CD4-positive, alpha-beta T cell treated with Interleukin-15 for 4 hours (primary cell): ENCODE data around the gene ARFRP1.

Source experiments
- DNase-seq: peaks from one replicate; pipeline ENCODE4 v3.0.0-alpha.2; 2020; ENCODE audit warnings: low spot score

The ARFRP1 gene, protein sequence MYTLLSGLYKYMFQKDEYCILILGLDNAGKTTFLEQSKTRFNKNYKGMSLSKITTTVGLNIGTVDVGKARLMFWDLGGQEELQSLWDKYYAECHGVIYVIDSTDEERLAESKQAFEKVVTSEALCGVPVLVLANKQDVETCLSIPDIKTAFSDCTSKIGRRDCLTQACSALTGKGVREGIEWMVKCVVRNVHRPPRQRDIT

DNA sequence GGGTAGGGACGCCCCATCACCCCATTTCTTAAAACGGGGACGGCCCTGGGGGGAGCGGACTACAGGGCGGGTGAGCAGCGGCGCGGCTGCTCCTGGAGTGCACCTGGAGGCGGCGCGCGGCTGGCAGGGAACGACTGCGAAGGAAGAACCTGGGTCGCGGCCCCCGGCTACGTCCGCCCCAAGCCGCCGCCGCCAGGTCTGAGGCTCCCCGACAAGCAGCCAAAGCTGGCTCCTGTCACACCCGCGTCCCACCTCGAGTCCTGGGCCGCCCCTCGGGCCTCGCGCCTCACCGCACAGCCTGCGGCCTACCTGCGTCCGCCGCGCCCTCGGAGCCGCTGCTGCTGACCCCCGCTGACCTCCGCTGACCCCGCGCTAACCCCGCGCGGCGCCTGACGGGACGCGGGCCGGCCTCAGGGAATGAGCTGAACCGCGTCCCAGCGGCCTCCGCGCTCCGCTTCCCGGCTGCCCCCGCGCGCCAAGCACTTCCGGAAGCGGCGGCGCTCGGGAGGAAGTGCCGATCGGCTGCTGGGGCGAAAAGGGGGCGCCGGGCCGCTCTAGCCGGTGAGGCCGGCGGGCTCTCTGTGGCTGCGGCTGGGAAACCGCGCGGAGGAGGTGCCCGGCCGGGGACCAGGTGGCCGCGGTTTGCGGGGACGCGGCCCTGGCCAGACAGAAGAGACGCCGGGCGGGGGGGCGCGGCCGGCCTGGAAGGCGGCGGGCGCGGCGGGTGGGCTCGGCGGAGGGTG lies at the start of gene ARFRP1, which contains the start of gene ZGPAT:
Gene ARFRP1 (minus strand): TSS at position 419 of the 743 bp plus-strand sequence. CDS start 885 bp downstream, outside the sequence.
Gene ZGPAT (plus strand): TSS at position 482 of the 743 bp plus-strand sequence. CDS start 542 bp downstream, outside the sequence.
- DNase-seq, result peak; percentile 89

DNA sequence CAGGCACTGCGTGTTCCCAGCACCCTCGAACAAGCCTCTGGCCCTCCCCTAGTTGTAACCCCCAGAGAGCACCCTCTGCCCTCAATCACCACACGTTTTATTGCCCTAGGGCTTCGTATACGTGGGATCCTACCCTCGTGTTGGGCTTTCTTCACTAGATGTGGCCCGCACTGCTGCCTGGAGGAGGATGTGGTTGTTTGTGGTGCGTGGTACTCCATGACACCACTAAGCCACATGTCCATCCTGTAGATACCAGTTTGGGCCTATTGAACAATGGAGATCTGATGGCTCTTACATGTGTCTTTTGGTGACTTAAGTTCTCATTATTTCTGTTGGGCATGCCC lies 48.8 kb upstream of the ARFRP1 start:
- no peak for DNase-seq

DNA sequence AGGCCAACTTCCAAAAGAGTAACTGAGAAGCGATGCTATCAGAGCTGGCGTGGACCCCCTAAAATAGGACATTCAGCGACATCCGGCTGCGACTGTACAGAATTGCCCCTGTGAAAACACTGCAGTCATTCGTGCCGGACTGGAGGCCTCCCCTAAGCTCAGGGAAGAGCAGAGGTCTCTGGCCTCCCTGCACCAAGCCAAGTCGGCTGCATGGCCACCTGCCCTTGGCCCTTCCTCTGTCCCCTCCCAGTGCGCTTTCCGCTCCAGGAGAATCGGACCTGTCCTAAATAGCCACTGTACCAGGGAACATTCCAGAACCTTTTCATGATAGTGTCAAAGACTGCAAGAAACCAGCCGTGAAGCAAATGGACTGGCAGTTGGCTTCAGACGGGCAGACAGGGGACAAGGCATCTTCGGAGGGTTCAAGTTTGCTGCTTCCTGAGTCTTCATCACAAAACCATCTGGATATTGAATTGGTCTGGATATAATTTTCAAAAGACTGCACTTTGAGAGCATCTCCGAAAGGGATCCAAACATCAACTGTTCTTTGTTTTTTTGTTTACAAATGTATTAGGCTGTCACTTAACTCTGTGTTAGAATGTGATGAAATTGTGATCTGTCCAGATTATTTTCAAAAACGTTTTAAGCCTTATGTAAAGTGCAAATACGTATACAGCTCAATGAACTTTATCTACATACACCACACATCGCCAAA lies 48.3 kb upstream of the ARFRP1 start:
- no peak for DNase-seq

DNA sequence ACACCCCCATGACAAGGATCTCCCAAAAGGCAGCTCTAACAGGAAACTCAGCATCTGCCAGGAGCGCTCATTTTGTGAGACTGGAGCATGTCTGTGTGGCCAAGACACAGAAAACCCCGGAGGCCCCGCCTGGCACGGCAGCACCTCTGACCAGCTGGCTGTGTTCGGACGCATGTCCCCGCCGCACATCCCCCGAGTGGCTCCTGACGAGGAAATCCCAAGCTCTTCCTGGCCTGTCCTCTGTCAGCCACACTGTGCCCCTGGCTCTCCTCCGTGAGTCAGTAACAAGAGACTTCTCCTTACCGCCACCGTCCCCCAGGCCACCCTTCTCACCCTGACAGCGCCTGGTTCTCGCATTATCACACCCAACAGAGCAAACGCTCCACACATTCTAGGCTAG lies 46.2 kb upstream of the ARFRP1 start:
- no peak for DNase-seq

DNA sequence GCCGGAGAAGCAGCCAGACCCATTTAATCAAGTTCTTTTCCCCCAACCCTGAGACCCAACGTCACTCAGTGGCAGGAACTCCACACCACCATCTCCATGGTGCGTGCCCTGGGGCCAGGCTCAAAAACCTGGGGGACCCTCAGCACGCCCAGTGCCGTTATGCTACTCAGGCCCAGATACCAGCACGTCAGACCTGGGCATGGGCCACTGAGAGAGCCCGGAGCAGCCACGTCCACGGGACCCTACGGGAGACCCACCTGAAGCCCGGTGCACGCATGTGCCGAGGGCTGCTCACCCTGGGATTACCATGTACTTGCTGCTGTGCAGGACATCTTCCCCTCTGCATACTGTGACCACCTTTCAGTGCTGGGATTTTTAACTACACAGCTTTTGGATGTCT lies 45.6 kb upstream of the ARFRP1 start:
- DNase-seq, result no peak

DNA sequence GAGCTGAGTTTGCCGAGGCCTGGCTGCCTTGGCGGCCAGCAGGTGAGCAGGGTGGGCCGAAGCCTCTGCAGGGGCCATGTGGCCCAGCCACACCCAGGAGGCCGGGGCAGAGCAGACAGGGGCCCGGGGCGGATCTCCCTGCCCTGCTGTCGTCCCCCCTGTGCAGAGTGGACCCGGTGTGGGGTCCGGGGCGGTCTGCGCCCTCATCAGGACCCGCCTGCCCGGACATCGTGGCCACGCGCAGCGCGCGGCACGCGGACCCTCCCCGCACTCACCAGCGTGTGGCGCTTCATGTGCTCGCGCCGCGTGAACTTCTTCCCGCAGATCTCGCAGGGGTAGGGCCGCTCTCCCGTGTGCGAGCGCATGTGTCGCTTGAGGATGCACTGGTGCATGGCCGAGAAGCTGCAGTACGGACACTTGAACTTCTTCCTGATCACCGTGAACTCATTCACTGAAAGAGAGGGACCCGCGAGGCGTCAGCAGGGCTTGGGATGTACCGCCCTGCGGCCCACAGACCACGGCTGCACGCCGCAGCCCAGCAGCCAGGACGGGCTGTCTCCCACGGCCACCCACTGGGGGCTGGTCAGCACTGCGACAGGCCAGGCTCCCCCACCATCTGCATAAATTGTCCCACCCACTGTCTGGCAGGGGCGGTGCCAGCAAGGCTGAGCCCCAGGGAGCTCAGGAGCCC lies 44.8 kb upstream of the ARFRP1 start:
- DNase-seq, result no peak

DNA sequence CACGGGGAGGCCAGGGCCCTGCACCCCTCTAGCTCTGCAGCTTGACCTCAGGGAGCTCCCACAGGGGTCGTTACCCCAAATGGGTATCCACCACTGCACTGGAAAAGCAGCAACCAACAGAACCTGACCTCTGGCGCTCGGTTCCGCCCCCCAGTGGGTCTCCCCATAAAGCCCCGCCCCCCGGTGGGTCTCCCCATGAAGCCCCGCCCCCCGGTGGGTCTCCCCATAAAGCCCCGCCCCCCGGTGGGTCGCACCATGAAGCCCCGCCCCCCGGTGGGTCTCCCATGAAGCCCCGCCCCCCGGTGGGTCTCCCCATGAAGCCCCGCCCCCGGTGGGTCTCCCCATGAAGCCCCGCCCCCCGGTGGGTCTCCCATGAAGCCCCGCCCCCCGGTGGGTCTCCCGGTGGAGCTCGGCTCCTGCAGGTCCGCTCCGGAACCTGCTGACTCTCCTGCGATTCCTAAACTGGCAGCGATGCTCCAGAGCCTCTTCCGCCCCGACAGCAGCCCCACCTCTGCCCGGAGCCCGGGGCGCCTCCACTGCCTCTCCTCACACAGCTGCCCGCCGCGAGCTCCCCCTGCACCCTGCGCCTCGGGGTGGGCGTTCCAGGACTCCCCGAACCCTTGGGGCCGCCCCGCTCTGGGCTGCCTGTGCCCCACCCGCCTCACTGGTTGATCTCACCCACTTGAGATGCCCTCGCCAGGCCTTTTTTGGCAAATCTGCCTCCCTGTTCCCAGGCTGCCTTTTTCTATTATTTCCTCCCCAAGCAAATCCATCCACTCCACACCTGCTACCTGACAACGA lies 43.9 kb upstream of the ARFRP1 start:
- DNase-seq, result no peak

DNA sequence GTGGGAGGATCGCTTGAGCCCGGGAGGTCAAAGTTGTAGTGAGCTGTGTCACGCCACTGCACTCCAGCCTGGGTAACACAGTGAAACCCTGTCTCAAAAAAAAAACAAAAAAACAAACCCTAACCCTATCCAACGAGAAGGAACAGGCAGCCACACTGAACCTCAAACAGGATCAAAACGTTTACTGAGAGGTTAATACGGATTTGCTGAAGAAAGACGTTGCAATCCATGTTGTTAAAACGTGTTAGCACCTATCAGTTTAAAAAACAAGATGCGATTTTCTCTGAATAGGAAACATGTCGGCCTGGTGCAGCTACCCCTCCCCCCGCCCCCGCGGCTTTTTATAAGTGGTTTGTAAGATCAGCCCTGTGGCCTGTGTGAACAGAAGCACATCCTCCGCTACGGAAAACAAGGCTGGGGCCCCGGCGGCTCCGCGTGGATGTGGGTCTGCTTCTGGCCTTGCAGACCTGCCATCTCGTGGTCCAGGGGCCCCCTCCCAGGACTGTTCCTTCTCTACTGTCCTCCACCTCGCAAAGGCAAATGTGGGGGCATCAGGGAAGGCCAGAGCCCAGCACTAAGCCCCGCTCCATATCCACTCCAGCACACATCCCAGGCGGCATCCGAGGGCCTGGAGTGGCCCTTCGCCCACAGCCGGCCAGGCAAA lies 43.2 kb upstream of the ARFRP1 start:
- DNase-seq, result peak; percentile 64

DNA sequence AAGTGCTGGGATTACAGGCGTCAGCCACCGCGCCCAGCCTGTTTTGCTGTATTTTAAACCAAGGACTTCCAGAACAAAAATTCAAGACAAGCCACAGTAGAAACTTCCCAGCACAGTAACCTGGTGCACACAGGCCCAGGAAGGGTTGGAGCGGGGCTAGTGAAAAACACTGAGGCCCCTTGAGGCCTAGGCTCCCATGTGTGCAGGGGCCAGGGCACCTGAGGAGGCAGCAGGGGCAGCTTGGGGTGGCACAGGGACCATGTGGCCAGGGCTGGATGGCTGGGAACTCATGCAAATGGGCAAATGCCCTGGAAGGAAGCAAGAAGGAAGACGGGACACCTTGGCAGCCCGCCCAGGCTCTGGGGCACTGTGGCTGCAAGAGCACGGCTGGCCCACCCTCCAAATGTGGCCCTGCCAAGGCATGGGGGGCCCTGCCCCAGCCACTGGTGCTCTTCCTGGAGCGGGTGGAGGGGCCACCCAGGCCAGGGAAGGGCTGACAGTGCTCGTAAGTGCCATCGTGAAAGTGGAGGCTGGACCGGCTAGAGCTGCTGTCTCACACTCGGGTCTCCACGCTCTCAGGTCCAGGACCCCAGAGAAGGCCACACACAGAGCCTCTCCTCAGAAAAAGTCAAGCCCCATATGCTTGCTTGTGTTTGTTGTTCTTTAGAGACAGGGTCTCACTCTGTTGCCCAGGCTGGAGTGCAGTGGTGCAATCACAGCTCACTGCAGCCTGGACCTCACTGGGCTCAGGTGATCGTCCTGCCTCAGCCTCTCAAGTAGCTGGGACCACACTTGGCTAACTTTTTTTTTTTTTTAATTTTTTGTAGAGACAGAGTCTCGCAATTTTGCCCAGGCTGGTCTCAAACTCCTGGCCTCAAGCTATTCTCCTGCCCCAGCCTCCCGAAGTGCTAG lies 42.1 kb upstream of the ARFRP1 start:
- no peak for DNase-seq

DNA sequence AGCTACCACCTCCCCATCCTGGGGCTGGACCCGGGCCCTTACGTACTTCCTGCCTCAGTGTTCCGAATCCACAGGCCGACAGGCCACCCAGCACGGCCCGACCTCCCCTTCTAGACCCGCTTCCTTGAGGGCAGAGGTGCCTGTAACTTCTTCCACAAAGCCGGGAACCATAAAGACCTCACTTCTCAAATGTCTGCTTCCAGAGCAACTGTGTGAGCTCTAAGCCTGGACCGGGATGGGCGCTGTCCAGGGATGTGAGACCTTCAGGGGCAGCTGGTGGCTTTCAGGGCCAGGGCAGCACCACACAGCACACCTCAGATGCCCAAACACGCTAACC lies 41.1 kb upstream of the ARFRP1 start:
- no peak for DNase-seq

DNA sequence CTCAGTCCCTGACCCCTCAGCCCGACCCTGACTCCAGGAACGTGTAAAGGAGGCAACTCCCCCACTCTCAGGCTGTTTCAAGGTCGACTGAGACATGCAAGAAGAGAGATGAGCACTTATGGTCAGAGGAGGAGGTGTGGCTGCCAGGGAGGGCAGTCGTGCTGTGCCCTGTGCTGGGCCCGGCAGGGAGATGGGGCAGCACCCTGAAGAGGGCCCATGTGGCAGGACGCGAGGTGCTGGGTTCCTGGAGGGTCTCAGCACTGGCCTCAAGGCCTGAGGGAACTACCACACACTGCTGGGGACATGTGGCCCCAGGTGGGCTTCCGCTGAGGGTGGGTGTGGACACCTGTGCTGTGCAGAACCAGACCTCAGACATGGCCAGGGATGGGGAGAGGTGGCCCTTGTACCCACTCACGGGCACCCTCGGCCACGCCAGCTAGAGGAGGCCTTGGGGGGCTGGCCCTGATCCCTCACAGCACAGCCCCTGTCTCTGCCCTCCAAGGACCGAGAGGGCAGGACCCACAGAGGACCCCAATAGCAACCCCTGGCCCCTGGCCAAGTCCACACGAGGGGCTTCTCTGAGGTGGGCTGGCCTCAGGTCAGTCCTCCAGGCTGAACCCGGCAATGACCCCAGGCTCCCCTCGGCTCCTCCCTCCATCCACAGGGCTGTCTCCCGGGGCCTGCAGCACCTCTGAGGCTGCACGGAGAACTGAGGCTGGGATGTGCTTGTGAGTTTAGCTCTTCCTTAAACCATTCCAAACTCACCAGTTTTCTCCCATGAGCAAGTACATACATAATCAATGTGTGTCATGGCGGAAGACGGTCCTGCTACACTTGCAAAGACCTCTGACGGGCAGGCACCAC lies 40.5 kb upstream of the ARFRP1 start:
- no peak for DNase-seq

DNA sequence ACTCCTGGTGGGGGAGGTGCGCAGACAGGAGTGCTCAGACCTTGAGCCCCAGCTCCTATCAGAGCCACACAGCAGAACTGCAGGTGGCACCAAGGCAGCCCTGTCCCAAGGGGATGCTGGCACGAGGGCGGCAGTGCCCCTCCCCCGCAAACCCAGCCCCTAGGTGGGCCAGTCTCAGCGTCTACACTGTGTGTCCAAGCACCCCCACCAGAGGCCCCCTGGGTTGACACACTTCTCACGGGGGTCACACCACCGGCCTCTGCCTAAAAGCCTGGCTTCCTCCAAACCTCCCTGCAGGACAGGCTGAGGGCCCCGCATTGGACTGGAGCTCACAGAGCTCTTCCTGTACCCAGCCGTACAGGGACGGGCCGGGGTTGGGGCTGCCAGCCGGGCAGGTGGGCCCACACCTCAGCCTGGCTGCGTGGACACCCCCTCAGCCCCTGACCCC lies 39.9 kb upstream of the ARFRP1 start:
- DNase-seq, result no peak

DNA sequence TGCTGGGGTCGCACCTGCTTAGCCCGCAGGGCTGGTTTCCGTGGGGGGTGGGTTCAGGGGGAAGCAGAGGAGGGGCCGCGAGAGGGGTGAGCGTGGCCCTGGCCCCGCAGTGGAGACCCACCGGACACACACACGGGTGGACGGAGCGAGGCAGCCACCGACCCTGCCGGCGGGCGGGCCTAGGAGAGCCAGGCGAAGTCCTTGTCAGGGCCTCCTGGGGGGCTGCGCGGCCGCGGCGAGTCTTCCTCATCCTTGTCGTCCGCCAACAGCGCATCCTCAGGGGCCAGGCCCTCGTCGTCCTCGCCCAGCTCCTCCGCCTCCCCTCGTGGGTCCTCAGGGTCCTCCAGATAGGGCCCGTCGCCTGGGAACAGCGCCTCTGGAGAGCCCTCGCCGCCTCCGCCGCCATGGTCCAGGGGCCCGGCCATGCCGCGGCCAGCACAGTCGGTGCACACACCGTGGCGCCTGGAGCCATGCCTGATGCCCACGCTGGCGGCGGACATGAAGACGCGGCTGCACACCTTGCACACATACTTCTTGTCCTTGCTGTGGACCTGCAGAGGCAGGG lies 39.1 kb upstream of the ARFRP1 start:
- no peak for DNase-seq

DNA sequence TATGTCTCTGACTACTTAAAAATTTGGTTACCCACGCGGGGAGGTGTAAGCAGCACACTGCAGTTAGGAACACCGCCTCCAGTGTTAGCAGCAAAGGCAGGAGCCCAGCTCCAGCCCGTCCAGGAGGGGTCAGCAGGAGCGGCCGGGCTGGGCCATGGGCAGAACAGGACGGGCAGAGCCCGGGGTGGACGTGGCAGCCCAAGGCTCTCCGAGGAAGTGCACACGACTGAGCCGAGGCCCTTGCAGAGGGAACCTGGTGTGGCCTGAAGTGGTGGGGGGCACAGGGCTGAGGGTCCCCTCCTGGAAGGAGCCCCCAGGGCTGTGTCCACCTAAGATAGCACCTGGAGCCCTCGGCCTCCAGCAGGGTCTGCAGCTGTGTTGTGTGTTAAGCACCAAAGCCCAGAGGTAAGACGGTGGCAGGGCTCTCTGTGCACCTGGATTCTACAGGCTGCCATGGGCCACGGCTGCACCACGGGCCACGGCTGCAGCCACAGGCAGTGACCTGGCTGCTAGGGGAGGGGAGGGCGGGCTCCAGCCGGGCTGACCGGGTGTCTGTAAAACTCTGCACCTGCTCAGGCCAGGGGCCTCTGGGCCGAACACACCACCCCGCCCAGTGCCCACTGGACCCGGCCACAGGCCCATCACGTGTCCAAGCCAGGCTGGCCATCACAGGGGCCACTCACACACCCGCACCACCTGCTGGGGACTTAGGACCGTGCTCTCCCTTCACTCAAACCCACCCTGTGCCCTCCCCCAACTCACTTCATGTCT lies 38.4 kb upstream of the ARFRP1 start:
- DNase-seq, result no peak

DNA sequence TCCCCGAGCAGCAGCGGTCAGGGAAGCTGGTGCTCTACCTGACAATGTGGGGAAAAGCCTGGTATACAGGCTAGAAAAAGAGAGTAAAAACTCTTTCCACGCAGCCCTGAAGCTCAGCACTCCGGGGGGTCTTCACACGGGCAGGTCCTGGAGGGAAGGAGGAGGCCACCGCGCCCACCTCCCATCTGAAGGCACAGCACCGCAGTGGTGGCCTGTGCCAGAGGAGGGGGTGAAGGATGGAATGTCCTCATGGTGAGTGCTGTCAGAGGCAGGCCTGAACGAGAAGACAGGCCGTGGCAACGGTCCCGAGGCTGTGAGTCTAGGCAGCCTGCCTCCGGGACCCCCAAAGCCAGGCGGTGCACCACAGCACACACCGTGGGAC lies 37.6 kb upstream of the ARFRP1 start:
- no peak for DNase-seq

DNA sequence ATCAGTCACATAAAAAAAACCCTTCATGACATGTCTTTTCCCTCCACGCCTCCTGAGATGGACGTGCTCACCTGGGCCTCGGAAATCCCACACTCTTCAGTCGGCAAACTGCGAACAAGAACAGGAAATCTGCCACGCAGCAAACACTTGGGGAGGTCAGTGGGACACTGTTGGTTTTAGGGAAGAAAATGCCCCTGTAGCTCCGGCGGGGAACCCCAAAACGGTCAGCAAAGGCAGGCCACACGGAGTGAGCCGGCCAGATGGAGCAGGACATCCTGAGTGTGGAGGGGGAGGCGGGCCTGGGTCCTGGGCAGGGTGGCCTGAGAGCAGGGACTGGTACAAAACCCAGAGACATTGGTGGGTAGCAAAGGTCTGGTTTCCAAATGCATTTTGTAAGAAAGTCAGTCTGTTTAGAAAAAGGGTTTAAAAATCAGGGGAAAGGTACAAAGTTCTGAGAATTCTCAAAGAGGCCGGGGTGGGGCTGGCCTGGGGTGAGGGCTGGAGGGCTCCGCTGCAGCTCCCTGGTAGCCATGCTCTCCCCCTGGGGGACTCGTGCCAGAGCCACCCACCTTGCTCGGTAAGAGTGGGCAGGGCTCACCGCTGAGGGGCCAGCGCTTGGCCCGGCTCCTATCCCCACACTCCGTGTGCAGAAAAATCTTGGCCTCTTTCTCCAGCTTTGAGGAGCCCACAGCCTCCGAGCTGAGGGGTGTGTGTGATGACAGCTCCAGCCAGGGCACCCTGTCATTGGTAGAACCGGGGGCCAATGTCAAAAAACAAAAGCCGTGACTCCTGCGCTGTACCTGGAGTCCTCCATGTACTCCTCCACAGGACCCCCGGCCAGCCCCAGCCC lies 37.0 kb upstream of the ARFRP1 start:
- no peak for DNase-seq

DNA sequence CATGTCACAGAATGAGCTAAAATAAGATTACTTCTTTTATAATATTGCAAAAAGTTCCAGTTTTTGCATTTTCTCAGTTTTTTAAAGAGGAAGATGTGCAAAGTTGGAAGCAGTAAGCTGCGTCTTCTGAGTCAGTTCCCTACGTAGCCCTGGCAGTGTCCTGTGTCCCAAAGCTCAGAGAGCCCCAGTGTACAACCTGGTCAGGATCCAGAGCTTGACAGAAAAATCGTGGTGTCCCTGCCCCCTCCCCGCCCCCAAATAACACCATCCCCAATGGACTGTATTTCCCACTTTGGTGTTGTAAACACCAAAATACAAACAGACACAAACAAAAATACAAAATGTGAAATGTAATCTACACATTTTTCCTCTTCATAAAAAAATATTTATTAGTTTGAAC lies 36.4 kb upstream of the ARFRP1 start:
- DNase-seq, result no peak
